HG03175 (cell line): Measurements from ENCODE around the gene PEX12.
"Not testable (repeated sequence)": the region's sequence is repeated elsewhere in the genome, so short reads cannot be mapped to it uniquely, and the experiment has no call there.

Source experiments
- ATAC-seq: cut with Tn5 transposase; IDR thresholded peaks from one replicate; pipeline ENCODE4 v1.9.1; 2021; ENCODE audit warnings: mild to moderate bottlenecking, moderate library complexity; ENCODE audit not compliant: unreplicated experiment

PEX12 gene

DNA sequence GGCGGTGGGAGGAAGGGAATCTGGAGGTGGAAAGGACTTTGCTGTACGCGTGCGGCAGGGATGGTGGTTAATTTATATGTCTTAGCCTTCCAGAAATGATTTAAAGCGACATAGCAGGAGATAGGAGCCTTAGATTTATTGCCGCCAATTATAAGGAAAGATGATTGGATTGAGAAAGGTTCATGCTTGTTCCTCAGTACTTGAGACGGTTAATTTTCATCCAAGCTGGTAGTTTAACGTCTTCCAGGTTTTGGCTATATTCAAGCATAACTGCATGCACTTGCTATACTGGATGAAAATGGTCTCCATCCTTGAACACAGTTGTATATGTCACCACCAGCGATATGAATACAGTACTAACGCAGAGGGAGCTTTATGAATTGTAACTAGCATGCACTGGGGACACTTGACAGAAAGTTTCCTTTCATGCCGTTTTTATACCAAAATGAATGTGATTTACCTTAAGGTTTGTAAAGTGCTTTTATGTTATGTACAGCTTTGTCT is 610 bp upstream of the PEX12 start:
- no peak for ATAC-seq

DNA sequence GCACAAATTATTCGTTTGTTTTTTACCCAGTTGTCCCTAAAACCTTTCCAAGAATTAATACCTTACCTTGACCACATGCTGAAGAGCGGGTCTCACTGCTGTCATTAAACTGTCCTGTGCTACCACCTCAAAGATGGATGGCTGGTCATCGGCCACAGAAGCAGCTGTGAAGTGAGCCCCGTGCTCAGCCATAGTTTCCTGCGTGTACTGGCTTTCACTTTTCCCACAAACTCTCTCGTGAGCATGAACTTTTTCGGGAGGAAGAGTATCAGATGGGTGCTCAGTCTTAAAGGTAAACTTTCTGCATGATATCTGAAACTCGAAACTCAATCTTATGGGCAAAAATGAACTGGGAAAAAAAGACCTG is 558 bp downstream of the PEX12 start:
- ATAC-seq: no peak

DNA sequence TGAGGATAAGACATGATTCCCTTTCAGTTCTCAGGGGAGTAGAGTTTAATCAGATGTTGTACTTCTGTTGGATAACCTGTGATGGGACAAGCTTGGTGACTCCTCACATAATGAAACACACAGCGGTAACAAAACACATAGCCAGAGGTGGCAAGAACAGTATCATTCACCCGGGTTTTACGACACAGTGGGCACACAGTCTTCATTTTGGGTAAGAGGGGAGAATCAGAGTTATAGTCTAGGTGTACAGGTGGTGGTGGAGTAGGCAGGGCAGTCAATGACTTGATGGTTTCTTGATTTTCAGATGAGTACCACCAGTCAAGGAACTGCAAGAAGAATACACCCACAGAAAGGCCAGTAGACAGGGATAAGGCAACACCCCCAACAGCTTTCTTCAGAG is 2.6 kb downstream of the PEX12 start:
- no peak for ATAC-seq

DNA sequence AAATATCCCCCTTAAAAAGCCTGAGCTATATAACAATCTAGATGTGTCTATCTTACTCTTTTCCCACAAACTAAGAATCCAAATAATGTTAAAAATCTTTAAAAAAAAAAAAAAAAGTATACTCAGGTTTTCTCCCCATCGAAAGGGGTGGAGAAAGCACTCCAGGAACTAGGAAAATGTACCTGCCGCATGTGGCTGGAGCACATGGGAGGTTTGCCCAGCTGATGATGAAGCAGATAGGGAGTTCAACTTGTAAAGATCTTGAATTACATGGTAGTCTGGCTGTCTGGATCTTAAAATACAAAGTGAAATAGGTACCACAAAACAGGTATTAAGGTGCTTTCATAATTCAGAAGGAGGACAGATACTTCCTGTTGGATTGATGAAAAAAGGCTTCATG is 9.0 kb downstream of the PEX12 start:
- ATAC-seq: no peak

DNA sequence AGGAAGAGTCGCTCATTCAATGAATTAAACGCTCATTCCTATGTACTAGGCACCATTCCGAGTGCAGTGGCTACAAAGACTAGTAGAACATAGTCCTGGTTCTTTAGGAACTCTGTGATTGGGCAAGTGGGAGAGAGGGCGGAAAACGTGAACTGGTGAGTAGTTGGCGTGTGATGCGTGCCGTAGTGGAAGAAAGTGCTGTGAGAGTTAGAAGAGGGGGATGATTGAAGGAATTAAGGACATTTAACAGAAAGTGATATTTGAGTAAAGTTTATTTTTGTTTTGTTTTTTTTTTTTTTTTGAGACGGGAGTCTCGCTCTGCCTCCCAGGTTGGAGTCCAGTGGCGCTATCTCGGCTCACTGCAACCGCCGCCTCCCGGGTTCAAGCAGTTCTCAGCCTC is 9.8 kb downstream of the PEX12 start:
- no peak for ATAC-seq

DNA sequence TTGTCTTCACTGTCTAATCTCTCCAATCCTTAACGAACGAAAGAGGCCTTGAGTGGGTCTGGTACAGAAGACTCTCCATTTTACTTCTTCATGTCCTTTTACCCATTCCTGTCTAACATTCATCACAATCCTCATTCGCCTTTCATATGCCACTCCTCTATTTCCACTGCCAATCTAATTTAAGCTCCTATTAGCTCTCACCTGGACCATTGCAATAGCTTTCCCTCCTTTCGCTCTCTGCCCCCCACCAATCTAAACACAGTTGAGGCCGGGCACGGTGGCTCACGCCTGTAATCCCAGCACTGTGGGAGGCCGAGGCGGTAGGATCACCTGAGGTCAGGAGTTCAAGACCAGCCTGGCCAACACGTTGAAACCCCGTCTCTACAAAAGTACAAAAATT is 11.4 kb downstream of the PEX12 start:
- ATAC-seq: no peak

- ATAC-seq: not testable (repeated sequence)
Measured at GRCh38 chr17:35563181-35563580, 15.2 kb downstream of the PEX12 start.

DNA sequence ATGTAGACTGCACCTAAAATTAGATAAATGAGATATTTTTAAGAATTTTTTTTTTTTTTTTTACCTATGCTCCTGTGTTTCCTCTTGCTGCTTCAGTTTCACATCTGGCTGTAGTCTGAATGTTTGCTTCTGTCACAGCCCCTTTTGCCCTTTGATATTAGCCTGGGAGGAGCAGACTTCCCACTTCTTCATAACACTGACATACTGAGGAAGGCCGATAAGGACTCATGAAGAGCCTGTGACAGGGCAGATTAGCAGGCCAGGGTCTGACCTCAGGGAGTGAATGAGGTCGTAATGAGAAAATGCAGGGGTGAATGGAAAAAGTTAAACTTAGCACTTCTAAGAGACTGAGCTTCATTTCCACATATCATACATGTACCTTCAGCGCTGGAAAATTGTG is 17.7 kb downstream of the PEX12 start, which contains the start of gene SLFN14:
Gene SLFN14, minus strand, starts transcription at position 117 of the 400 bp plus-strand sequence. CDS start 2,757 bp downstream, outside the sequence.
- ATAC-seq: no peak

GRCh38 chr17:35559495-35560210 is 18.7 kb downstream of the PEX12 start:
- no peak for ATAC-seq

GRCh38 chr17:35557353-35557752 is 21.0 kb downstream of the PEX12 start:
- ATAC-seq: no peak

DNA sequence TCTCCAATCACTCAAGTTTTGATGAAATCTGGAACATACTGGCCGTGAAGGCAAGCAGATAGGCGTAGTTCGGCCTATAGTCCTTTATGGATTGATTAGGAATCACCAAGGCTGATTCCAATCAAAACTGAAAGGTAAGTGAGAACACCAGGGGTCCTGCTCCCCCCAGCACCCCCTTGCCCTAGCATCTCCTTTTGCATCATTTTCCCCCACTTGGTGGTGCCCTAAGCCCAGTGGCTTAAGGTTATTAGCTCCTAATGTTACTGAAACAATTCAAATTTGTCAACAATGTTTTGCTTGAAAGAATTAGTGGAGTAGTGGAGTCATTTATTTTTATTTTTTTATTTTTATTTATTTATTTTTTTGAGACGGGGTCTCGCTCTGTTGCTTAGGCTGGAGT is 22.7 kb downstream of the PEX12 start:
- ATAC-seq: no peak

- ATAC-seq: no peak
Measured at GRCh38 chr17:35554668-35555067, 23.7 kb downstream of the PEX12 start.

- no peak for ATAC-seq
Measured at GRCh38 chr17:35553310-35553709, 25.1 kb downstream of the PEX12 start.

DNA sequence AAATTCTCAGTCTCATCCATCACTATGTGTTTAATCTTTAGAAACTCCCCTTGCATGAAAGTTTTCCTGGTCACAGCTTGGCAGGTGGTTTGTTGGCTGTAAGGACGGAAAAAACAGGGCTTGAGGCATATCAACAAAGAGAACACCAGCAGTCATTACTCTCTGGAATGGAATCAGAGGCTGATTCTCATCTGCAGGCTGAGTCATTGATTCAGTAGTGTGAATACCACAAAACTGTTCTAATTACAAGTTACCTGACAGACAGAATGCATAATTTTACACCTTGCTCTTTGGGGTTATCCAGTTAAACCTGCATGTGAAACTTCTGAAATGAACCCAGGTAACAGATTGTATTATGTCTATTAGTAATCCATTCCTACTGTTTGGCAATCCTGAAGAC is 29.4 kb downstream of the PEX12 start:
- no peak for ATAC-seq

GRCh38 chr17:35548208-35548810 is 30.1 kb downstream of the PEX12 start:
- ATAC-seq: no peak

- no peak for ATAC-seq
Measured at GRCh38 chr17:35546487-35546886, 31.9 kb downstream of the PEX12 start.

GRCh38 chr17:35545150-35545549 is 33.2 kb downstream of the PEX12 start:
- ATAC-seq: no peak

GRCh38 chr17:35543856-35544255 is 34.5 kb downstream of the PEX12 start:
- no peak for ATAC-seq

- no peak for ATAC-seq
Measured at GRCh38 chr17:35542990-35543389, 35.4 kb downstream of the PEX12 start.

GRCh38 chr17:35541434-35541833 is 36.9 kb downstream of the PEX12 start:
- ATAC-seq: no peak

- no peak for ATAC-seq
Measured at GRCh38 chr17:35540589-35541404, 37.6 kb downstream of the PEX12 start.

GRCh38 chr17:35539659-35540026 is 38.7 kb downstream of the PEX12 start:
- no peak for ATAC-seq
